ENCODE data around the gene ROBO1.
A peak's percentile ranks its signal among the peaks of the same experiment; 100 is the strongest.
"Not testable (repeated sequence)": the region's sequence is repeated elsewhere in the genome, so short reads cannot be mapped to it uniquely, and the experiment has no call there.

ROBO1 gene

GRCh38 chr3:78708565-78709073 is 1059.2 kb downstream of the ROBO1 start:
- DNase-seq (ENCODE audit: low read depth, low spot score), result no peak

GRCh38 chr3:78707609-78708008 is 1060.2 kb downstream of the ROBO1 start:
- no peak for DNase-seq (ENCODE audit: low read depth, low spot score)

- no peak for DNase-seq (ENCODE audit: low read depth, low spot score)
Measured at GRCh38 chr3:78706906-78707523, 1060.8 kb downstream of the ROBO1 start.

GRCh38 chr3:78703944-78704343 is 1063.9 kb downstream of the ROBO1 start:
- peak; percentile 45 for DNase-seq (ENCODE audit: low read depth, low spot score)

- DNase-seq (ENCODE audit: low read depth, low spot score), result no peak
Measured at GRCh38 chr3:78701537-78701936, 1066.3 kb downstream of the ROBO1 start.

GRCh38 chr3:78698431-78698830 is 1069.4 kb downstream of the ROBO1 start:
- no peak for DNase-seq (ENCODE audit: low read depth, low spot score)

GRCh38 chr3:78697426-78697825 is 1070.4 kb downstream of the ROBO1 start:
- no peak for DNase-seq (ENCODE audit: low read depth, low spot score)

GRCh38 chr3:78690766-78691165 is 1077.0 kb downstream of the ROBO1 start:
- DNase-seq (ENCODE audit: low read depth, low spot score), result peak; percentile 40

- no peak for DNase-seq (ENCODE audit: low read depth, low spot score)
Measured at GRCh38 chr3:78689378-78689777, 1078.4 kb downstream of the ROBO1 start.

GRCh38 chr3:78687520-78687919 is 1080.3 kb downstream of the ROBO1 start:
- no peak for DNase-seq (ENCODE audit: low read depth, low spot score)

- DNase-seq (ENCODE audit: low read depth, low spot score), result no peak
Measured at GRCh38 chr3:78683284-78683683, 1084.5 kb downstream of the ROBO1 start.

- DNase-seq (ENCODE audit: low read depth, low spot score), result not testable (repeated sequence)
Measured at GRCh38 chr3:78675119-78675805, 1092.5 kb downstream of the ROBO1 start.

GRCh38 chr3:78670746-78671145 is 1097.1 kb downstream of the ROBO1 start:
- DNase-seq (ENCODE audit: low read depth, low spot score), result no peak

- no peak for DNase-seq (ENCODE audit: low read depth, low spot score)
Measured at GRCh38 chr3:78670094-78670493, 1097.7 kb downstream of the ROBO1 start.

- no peak for DNase-seq (ENCODE audit: low read depth, low spot score)
Measured at GRCh38 chr3:78668302-78668701, 1099.5 kb downstream of the ROBO1 start.

- no peak for DNase-seq (ENCODE audit: low read depth, low spot score)
Measured at GRCh38 chr3:78666470-78666800, 1101.4 kb downstream of the ROBO1 start.

GRCh38 chr3:78665776-78666469 is 1101.9 kb downstream of the ROBO1 start:
- DNase-seq (ENCODE audit: low read depth, low spot score), result no peak

- DNase-seq (ENCODE audit: low read depth, low spot score), result no peak
Measured at GRCh38 chr3:78665101-78665500, 1102.7 kb downstream of the ROBO1 start.

- no peak for DNase-seq (ENCODE audit: low read depth, low spot score)
Measured at GRCh38 chr3:78660957-78661356, 1106.8 kb downstream of the ROBO1 start.

GRCh38 chr3:78659386-78659987 is 1108.3 kb downstream of the ROBO1 start:
- DNase-seq (ENCODE audit: low read depth, low spot score), result no peak

- DNase-seq (ENCODE audit: low read depth, low spot score), result no peak
Measured at GRCh38 chr3:78647726-78648125, 1120.1 kb downstream of the ROBO1 start.

GRCh38 chr3:78645628-78646310 is 1122.0 kb downstream of the ROBO1 start:
- peak; percentile 39 for DNase-seq (ENCODE audit: low read depth, low spot score)
